NCI-H1930 (cell line): ENCODE data around the gene DAPK2.

Source experiments
- DNase-seq, 2 experiments: peaks; one replicate each; lab custom pipeline; 2025; lab: John Stamatoyannopoulos, UW

DAPK2 gene

GRCh38 chr15:63893866-63894661 lies 152.2 kb downstream of the DAPK2 start:
- no peak for DNase-seq

- no peak for DNase-seq
These were observed 153.4 kb downstream of the DAPK2 start for GRCh38 chr15:63892794-63893441.

GRCh38 chr15:63891768-63892133 lies 154.5 kb downstream of the DAPK2 start:
- no peak for DNase-seq

GRCh38 chr15:63891079-63891767 lies 155.1 kb downstream of the DAPK2 start:
- DNase-seq: peak; percentile 24 to 42

DNA sequence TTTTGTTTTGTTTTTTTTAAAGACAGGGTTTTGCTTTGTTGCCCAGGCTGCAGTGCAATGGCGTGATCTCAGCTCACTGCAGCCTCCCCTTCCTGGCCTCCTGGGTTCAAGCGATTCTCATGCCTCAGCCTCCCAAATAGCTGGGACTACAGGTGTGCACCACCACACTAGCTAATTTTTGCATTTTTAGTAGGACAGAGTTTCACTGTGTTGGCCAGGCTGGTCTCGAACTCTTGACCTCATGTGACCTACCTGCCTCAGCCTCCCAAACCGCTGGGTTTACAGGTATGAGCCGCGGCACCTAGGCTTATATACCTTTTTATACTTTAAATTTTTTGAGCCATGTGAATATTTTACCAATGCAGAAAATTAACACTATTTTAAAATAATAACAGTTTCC lies 155.7 kb downstream of the DAPK2 start:
- DNase-seq: no peak

- no peak for DNase-seq
These were observed 156.5 kb downstream of the DAPK2 start for GRCh38 chr15:63889831-63890230.

DNA sequence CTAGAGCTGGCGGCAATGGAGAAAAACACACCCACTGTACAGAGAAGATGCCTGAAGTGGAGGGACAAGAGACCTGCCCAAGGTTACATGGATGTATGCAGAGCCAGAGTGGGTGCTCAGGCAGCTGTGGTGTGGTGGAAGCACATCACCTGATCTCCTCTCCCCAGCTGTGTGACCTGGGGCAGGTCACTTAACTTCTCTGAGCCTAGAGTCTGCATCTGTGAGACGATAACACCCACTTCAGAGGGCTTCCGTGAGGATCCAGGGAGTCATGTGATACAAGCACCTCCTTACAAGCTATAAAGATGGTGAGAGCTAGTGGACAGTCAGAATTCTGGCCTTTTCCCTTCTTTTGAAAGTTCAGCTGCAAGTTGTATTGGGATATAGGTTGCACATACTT lies 157.5 kb downstream of the DAPK2 start:
- DNase-seq: no peak

DNA sequence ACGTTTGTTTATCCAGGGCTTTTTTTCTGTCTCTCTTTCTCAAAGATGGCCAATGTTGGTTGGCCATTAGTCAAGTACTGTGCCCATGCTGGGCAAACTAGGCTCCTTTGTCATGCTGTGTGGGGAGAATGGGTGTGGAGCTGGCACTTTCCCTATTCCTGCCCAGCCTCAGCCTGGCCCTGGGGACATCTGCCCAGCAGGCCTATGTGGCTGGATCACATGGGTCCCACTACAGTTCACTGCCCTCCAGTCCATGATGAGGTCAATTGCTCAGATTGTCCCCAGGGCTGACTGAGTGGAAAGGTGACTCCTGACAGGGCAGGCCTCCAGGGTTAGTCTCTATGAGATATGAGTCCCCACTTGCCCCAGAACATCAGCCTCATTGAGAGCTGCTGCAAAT lies 158.1 kb downstream of the DAPK2 start:
- DNase-seq: no peak

DNA sequence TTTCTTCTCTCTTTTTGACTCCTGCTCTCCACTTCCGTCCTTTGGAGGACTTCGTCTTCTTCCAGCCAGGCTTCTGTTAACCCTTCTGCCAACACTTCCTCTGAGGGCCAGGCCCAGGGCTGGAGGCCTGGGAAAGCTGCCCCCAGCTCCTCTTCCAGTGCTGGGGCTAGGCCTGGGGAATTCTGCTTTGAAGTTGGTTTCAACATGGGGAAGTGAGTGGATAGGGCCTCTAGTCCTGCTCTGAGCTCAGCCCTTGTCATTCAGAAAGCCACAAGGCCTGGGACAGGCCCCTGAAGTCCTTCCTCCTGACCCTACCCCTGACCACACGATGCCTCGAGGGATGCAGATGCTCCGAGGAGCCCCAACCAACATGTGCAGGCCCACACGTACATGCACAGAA lies 158.7 kb downstream of the DAPK2 start:
- no peak for DNase-seq

DNA sequence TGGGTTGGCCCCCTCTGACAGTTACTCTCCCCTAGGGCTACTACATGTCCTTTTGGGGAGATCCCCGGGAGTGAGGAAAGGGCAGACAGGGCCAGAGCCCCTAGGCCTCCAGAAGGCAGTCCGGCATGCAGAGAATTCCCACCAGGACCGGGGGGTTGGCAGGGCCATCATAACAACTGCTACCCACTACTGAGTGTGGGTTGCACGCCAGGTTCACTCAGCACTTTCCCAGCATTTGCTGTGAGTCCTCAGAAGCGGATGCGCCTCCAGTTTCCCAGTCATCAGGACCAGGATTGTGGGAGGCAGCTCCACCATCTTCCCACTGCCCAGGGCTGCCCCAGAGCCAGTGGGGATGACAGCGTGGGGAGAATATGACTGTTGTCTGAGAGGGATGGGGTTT lies 161.3 kb downstream of the DAPK2 start:
- DNase-seq: no peak

GRCh38 chr15:63881431-63881830 lies 164.9 kb downstream of the DAPK2 start:
- no peak for DNase-seq

DNA sequence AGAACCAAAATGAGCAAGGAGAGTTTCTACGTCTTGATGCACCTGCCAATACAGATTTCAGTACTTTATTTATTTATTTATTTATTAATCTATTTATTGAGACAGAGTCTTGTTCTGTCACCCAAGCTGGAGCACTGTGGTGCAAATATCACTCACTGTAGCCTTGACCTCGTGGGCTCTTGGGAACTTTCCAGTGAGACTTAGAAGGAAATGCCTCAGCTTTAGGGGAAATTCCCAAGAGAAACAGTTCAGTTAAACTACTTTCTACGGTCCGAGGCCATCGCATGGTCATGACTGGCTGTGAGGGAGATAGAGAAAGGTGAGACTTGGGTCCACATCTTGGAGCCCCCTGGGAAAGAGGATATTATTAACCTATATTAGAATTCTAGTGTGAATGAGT lies 165.5 kb downstream of the DAPK2 start:
- no peak for DNase-seq

- no peak for DNase-seq
These were observed 166.3 kb downstream of the DAPK2 start for GRCh38 chr15:63879995-63880394.

GRCh38 chr15:63879211-63879610 lies 167.1 kb downstream of the DAPK2 start:
- DNase-seq: no peak

DNA sequence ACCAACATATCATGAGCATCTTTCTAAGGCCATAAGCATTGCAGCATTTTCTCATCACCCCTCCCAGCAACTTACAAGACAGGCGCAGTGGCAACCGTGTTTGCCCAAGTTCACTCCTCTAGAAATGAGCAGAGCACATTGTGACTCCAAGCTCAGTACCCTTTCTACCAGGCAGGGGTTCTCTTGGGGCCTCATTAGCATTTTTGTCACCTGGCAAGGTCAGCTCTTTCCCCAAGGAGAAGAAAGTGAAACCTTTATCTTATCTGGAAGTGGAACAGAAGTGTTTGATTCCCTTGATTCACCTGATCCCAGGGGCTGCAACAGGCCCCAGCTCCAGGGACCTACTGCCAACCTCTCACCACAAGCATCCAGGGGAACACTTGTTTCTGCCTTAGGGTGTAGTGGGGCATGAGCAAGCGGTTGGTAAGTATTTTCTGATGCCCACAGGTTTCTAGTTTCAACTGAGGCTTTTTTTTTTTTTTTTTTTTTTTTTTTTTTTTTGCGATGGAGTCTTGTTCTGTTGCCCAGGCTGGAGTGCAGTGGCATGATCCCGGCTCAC lies 168.5 kb downstream of the DAPK2 start:
- DNase-seq: no peak

DNA sequence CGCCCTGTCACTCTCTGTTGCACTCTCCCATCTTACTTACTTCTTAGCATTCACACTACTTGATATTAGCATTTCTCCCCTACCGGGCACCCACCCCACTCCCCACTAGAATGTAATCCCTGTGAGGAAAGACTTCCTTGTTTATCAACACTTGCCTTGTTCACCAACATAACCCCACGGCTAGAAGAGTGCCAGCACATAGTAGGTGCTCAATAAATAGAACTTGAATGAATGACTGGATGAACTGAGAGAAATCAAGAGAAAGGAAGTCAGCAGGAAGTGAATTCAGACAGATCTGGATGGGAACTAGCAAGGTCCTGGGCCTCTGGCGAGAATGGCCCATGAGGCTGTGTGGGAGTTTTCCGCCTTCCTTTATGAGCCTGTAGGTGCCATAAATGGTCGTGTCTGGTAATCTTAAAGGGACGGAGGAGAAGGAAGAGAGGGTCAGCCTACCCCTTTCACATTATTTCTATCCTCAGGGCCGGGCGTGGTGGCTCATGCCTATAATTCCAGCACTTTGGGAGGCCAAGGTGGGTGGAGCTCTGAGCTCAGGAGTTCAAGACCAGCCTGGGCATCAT lies 170.1 kb downstream of the DAPK2 start:
- no peak for DNase-seq

DNA sequence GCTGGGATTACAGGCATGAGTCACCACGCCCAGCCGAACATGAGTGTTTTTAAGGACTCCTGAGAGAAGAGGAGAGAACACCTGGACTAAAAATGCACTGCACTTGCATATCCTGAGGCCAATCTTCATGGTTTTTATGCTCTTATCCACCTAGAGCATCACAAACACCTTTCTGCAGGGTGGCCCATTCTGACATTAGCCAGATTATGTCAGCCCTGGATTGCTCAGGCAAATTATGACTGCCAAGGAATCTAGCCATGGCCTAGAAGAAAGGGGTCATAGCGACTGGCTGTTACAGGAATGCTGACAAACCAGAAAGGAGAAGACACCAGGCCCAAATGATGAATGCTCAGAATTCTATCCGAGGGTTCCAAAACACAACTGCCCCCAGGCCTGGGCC lies 171.7 kb downstream of the DAPK2 start:
- no peak for DNase-seq

DNA sequence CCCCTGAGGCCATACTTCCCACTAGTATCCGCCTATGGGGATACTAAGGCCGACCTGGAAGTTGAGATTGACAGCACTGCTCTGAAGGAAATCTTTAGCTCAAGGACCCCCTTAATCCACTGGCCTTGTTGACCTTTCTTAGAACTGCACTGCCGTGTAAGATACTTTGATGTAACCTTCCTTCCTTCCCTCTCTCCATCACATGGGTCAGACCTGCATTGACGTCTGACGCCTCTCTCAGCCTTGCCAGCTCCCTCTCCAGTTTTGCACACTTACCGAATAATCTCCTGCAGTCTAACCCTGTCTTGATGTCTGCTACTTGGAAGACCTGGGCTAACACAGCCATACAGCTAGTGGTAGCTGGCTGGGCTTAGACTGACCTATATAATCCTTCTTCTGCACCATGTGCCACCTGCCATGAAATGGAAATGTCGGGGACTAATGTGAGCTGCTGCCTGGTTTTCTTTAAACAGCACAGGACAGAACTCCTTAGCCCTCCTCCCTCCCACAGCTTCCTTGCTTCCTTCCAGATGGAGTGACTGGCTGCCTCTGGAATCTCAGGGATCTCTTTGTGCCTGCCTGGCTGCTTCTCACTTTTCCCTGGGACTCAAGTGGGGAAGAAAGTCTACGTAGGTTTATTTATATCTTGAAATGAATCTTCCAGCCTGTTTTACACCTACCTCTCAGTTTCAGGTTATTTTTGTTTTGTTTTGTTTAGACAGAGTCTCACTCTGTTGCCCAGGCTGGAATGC lies 173.3 kb downstream of the DAPK2 start:
- DNase-seq: no peak

- no peak for DNase-seq
These were observed 175.6 kb downstream of the DAPK2 start for GRCh38 chr15:63870487-63871209.

DNA sequence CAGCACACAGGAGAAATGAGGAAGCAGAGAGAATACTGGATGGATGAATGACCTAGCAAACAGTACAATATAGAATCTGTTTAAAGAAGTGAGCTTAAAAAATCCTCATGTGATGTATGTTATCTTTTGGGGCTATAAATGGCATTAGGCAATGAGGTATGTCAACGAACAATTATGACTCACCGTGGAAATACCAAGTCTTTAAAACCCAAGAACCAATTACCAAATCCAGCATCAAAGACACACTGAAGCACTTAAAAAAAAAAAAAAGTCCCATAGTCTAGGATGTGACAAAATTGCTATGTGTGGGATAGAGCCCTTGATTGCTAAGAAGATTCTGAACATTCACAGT lies 176.3 kb downstream of the DAPK2 start:
- DNase-seq: no peak

- no peak for DNase-seq
These were observed 176.8 kb downstream of the DAPK2 start for GRCh38 chr15:63869371-63870042.
